ENCODE measurements around the gene GGT7. TPM values are rescaled to one million over a fixed set of nuclear protein-coding genes. Genes with fewer than 3 reads are reported as not detected.

GGT7 gene
- total and polyA plus RNA-seq, 9 of the 15 experiments (the other 6 are each of a cell fraction or from before 2014, with no cell fraction given): 0.04 to 18.3 (median 5.9) TPM

DNA sequence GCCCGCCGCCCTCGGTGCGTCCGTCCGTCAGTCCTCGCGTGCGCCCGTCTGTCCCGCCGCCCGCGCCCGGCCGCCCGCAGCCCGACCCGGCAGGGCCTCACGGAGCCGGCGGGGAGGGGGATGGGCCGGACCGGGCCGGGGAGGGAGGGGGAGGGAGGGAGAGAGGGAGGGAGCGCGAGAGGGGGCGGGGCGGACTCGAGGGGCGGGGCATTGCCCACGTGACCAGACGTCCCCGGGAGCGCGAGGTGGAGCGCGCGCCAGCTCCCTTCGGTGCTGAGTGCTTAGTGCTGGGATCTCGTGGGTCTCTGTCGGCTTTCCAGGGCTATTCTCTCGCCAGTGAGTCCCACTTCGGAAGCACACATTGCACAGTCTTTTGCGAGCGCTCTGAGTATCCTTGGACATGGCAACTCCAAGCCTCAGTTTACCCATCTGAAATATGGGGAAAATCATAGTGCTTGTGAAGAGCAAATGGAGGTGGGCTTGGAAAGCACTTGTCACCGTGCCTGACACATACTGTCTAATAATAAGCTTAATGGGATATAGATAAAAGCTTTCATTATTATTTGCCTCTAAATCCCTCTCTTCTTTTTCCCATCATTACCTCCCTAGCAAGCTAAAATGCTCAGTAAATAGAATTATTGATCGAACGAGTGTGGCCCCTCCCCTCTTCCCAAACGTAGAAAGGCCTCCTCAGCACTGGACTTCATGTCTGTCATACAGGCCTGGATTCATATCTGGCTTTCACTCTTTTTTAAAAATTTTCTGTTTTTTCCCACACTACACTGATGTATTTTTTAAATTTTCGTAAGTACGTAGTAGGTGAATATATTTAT lies 46.9 kb downstream of the GGT7 start, which contains the start of gene NCOA6 (continued):
- TF ChIP-seq, protein P1, sequence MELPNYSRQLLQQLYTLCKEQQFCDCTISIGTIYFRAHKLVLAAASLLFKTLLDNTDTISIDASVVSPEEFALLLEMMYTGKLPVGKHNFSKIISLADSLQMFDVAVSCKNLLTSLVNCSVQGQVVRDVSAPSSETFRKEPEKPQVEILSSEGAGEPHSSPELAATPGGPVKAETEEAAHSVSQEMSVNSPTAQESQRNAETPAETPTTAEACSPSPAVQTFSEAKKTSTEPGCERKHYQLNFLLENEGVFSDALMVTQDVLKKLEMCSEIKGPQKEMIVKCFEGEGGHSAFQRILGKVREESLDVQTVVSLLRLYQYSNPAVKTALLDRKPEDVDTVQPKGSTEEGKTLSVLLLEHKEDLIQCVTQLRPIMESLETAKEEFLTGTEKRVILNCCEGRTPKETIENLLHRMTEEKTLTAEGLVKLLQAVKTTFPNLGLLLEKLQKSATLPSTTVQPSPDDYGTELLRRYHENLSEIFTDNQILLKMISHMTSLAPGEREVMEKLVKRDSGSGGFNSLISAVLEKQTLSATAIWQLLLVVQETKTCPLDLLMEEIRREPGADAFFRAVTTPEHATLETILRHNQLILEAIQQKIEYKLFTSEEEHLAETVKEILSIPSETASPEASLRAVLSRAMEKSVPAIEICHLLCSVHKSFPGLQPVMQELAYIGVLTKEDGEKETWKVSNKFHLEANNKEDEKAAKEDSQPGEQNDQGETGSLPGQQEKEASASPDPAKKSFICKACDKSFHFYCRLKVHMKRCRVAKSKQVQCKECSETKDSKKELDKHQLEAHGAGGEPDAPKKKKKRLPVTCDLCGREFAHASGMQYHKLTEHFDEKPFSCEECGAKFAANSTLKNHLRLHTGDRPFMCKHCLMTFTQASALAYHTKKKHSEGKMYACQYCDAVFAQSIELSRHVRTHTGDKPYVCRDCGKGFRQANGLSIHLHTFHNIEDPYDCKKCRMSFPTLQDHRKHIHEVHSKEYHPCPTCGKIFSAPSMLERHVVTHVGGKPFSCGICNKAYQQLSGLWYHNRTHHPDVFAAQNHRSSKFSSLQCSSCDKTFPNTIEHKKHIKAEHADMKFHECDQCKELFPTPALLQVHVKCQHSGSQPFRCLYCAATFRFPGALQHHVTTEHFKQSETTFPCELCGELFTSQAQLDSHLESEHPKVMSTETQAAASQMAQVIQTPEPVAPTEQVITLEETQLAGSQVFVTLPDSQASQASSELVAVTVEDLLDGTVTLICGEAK (IDR thresholded peaks at IDR 0.05): 0 out of 2 replicates have a peak, but pooled peaks have one; percentile 29
- TF ChIP-seq, protein P1 (CRISPR knock-in tag; IDR thresholded peaks at IDR 0.05): no peak
- TF ChIP-seq, protein P2, sequence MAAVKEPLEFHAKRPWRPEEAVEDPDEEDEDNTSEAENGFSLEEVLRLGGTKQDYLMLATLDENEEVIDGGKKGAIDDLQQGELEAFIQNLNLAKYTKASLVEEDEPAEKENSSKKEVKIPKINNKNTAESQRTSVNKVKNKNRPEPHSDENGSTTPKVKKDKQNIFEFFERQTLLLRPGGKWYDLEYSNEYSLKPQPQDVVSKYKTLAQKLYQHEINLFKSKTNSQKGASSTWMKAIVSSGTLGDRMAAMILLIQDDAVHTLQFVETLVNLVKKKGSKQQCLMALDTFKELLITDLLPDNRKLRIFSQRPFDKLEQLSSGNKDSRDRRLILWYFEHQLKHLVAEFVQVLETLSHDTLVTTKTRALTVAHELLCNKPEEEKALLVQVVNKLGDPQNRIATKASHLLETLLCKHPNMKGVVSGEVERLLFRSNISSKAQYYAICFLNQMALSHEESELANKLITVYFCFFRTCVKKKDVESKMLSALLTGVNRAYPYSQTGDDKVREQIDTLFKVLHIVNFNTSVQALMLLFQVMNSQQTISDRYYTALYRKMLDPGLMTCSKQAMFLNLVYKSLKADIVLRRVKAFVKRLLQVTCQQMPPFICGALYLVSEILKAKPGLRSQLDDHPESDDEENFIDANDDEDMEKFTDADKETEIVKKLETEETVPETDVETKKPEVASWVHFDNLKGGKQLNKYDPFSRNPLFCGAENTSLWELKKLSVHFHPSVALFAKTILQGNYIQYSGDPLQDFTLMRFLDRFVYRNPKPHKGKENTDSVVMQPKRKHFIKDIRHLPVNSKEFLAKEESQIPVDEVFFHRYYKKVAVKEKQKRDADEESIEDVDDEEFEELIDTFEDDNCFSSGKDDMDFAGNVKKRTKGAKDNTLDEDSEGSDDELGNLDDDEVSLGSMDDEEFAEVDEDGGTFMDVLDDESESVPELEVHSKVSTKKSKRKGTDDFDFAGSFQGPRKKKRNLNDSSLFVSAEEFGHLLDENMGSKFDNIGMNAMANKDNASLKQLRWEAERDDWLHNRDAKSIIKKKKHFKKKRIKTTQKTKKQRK (IDR thresholded peaks at IDR 0.05; ENCODE audit: borderline replicate concordance, low read depth, low read length): no peak
- TF ChIP-seq, protein P3, sequence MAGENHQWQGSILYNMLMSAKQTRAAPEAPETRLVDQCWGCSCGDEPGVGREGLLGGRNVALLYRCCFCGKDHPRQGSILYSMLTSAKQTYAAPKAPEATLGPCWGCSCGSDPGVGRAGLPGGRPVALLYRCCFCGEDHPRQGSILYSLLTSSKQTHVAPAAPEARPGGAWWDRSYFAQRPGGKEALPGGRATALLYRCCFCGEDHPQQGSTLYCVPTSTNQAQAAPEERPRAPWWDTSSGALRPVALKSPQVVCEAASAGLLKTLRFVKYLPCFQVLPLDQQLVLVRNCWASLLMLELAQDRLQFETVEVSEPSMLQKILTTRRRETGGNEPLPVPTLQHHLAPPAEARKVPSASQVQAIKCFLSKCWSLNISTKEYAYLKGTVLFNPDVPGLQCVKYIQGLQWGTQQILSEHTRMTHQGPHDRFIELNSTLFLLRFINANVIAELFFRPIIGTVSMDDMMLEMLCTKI (IDR thresholded peaks at IDR 0.05; ENCODE audit: partially characterized antibody): no peak
- TF ChIP-seq ZNF830 (CRISPR knock-in tag; IDR thresholded peaks at IDR 0.05): no peak
- peak; percentile 56 for TF ChIP-seq BHLHE40 (IDR thresholded peaks at IDR 0.05; ENCODE audit: low read length)
- no peak for TF ChIP-seq BACH1 (tag; IDR thresholded peaks at IDR 0.05)
- TF ChIP-seq, protein P4, sequence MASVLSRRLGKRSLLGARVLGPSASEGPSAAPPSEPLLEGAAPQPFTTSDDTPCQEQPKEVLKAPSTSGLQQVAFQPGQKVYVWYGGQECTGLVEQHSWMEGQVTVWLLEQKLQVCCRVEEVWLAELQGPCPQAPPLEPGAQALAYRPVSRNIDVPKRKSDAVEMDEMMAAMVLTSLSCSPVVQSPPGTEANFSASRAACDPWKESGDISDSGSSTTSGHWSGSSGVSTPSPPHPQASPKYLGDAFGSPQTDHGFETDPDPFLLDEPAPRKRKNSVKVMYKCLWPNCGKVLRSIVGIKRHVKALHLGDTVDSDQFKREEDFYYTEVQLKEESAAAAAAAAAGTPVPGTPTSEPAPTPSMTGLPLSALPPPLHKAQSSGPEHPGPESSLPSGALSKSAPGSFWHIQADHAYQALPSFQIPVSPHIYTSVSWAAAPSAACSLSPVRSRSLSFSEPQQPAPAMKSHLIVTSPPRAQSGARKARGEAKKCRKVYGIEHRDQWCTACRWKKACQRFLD (CRISPR knock-in tag; IDR thresholded peaks at IDR 0.05): 0 out of 2 replicates have a peak, but pooled peaks have one; percentile 62
